SU-DHL-6 (cell line): ENCODE results near the gene RCAN2.

Experiments
- CTCF ChIP-seq: fragments of 200-600 bp; sonication (generic); IDR thresholded peaks from one replicate; pipeline ENCODE4 v1.5.1; 2017; ENCODE audit warnings: antibody characterized with exemption, mild to moderate bottlenecking, low read length, moderate library complexity; ENCODE audit not compliant: insufficient read depth, poor library complexity, severe bottlenecking
- EZH2phosphoT487 ChIP-seq: fragments of 200-600 bp; sonication (generic), shearing (Covaris generic); conservative IDR thresholded peaks from 2 replicates; pipeline ENCODE4 v1.6.1; 2018; ENCODE audit warnings: mild to moderate bottlenecking, antibody characterized with exemption, low read length, moderate library complexity, mixed read lengths

- TF ChIP-seq CTCF (no peak), EZH2phosphoT487 (no peak)
These were observed 299.3 kb downstream of the RCAN2 start for GRCh38 chr6:46191961-46192360.
